Kidney (tissue), 14 donors: Measurements from ENCODE around the gene TNNI3K. TPM values are rescaled to one million over a fixed set of nuclear protein-coding genes. Genes with fewer than 3 reads are reported as not detected.

ENCODE experiments used
- DNase-seq, 5 donors: peaks; one replicate each; pipeline ENCODE4 v3.0.0-alpha.2; 2013 to 2020
- FAIRE-seq: peaks from 2 replicates; lab custom pipeline; 2012; peaks lifted over from hg19 to GRCh38; lab: Jason Lieb, UNC
- H3K27ac ChIP-seq, 2 donors: one replicate each; pipeline ENCODE4 v1.7.0; 2013; ENCODE audit warnings: low read depth in 2 of 2, low read length in 2 of 2, inconsistent platforms in 1 of 2
- H3K27me3 ChIP-seq: one replicate; pipeline ENCODE4 v1.7.1; 2013; ENCODE audit warnings: low read length, inconsistent platforms; ENCODE audit not compliant: control insufficient read depth, insufficient read depth
- H3K36me3 ChIP-seq, 3 donors: one replicate each; pipeline versions ENCODE4 v1.7.0 to v1.7.1; 2013; ENCODE audit warnings: low read length in 3 of 3, control low read depth in 1 of 3, inconsistent platforms in 1 of 3; ENCODE audit not compliant: insufficient read depth in 3 of 3, control insufficient read depth in 2 of 3
- H3K4me1 ChIP-seq, 3 donors: one replicate each; pipeline versions ENCODE4 v1.7.0 to v1.7.1; 2013; ENCODE audit warnings: low read length in 3 of 3, inconsistent platforms in 1 of 3, low read depth in 1 of 3; ENCODE audit not compliant: control insufficient read depth in 2 of 3, insufficient read depth in 2 of 3
- H3K4me3 ChIP-seq, 3 donors: one replicate each; pipeline versions ENCODE4 v1.7.0 to v1.8.1; 2013; ENCODE audit warnings: low read length in 3 of 3, control low read depth in 1 of 3, inconsistent platforms in 1 of 3
- H3K9ac ChIP-seq, 3 donors: one replicate each; pipeline versions ENCODE4 v1.7.0 to v1.7.1; 2013; ENCODE audit warnings: low read length in 3 of 3, control low read depth in 1 of 3, inconsistent platforms in 1 of 3
- H3K9me3 ChIP-seq, 3 donors: one replicate each; pipeline versions ENCODE4 v1.7.0 to v1.7.1; 2013; ENCODE audit warnings: low read length in 3 of 3, control low read depth in 1 of 3, inconsistent platforms in 1 of 3; ENCODE audit not compliant: control insufficient read depth in 2 of 3, insufficient read depth in 1 of 3
- intact Hi-C: fragments of 100-400 bp; cut with DNase I; formaldehyde crosslinking; loops from one replicate; pipeline ENCODE4 v1.11.1; 2022
- polyA plus RNA-seq: library from polyadenylated mRNA; stranded (reverse); fragments of 350-450 nt; fragmentation: Illumina TruSeq; extraction: RNeasy Lipid Tissue Mini Kit (QIAGEN cat#74804); gene quantifications from one replicate; pipeline ENCODE4 v1.2.3, GENCODE V29; 2014; ENCODE audit warnings: low read depth, low replicate concordance; ENCODE audit not compliant: insufficient read depth
- total RNA-seq: library from RNA; stranded (reverse); fragmentation: NEBNext Ultra II Directional; extraction: Animal tissue kit (Norgen Biotek cat#: 25700); gene quantifications from one replicate; pipeline ENCODE4 v1.2.1, GENCODE V29; 2021
- TF ChIP-seq, protein P1 (sequence below): IDR thresholded peaks from 3 replicates; pipeline ENCODE4 v1.5.1; 2012; ENCODE audit warnings: mild to moderate bottlenecking, moderate library complexity, borderline replicate concordance; ENCODE audit not compliant: insufficient read depth; ENCODE audit errors: extremely low read depth
- donor health status: control.
- donor health status: control.
- donor health status: control.
- donor health status: control.
- donor health status: control.
- donor health status: DM: yes; HTN: yes; CAD: no.
- donor health status: Normal renal cell carcinoma (clear cell type).

Gene TNNI3K
- total and polyA plus RNA-seq, 2 donors from 2014 or later: 1.4 to 2.2 TPM

DNA sequence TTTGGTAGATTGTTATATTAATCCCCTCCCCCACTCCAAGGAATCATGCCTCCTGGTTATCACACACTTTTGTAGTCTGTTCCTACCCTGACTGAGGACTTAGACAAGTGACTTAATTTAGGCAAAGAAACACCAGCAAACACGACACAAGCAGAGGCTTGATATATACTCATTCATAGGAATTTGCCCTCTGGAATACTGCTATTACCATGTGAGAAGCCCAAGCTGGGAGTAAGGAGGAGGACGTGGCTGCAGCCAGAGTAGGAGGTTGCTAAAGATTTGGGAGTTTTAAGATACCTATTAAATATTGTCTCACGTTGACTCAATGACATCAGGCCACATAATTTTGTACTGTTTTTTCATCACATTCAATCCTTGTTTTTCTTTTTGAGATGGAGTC, 177.1 kb downstream of the TNNI3K start:
- DNase-seq (peak in 1 of 5 donors; percentile 43), FAIRE-seq (no peak)
- intact Hi-C loops: no loop called here
- Histone ChIP-seq H3K27me3 (no peaks in the 10 kb centered on the region), H3K4me3 (no peak overlapping the region), H3K36me3 (no peaks in the 10 kb centered on the region), H3K27ac (no peak overlapping the region), H3K9me3 (no peaks in the 10 kb centered on the region), H3K4me1 (no peaks in the 10 kb centered on the region), H3K9ac (no peak overlapping the region)
- TF ChIP-seq, protein P1, sequence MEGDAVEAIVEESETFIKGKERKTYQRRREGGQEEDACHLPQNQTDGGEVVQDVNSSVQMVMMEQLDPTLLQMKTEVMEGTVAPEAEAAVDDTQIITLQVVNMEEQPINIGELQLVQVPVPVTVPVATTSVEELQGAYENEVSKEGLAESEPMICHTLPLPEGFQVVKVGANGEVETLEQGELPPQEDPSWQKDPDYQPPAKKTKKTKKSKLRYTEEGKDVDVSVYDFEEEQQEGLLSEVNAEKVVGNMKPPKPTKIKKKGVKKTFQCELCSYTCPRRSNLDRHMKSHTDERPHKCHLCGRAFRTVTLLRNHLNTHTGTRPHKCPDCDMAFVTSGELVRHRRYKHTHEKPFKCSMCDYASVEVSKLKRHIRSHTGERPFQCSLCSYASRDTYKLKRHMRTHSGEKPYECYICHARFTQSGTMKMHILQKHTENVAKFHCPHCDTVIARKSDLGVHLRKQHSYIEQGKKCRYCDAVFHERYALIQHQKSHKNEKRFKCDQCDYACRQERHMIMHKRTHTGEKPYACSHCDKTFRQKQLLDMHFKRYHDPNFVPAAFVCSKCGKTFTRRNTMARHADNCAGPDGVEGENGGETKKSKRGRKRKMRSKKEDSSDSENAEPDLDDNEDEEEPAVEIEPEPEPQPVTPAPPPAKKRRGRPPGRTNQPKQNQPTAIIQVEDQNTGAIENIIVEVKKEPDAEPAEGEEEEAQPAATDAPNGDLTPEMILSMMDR: no peak

DNA sequence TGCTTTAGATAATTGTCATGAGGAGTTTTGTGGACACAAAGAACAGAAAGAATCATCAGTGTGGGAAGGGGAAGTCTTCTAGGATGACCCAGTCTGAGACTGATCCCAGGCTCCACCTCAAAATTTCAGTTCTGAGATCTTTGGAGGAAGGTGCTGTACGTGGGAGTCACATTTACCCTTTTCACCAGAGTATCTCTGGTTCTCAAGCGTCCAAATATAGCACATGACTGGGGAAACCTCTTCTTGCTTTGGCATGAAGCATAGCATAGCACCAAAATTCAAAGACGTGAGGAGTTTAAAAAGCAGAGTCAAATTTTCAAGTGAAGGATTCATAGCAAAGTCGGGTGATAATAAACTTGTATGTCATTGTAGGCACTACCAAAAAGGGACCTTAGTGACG, 180.7 kb downstream of the TNNI3K start:
- TF ChIP-seq, protein P1: no peak
- FAIRE-seq: no peak
- Histone ChIP-seq H3K9me3 (no peaks in the 10 kb centered on the region), H3K4me1 (no peaks in the 10 kb centered on the region), H3K4me3 (no peak overlapping the region), H3K9ac (no peak overlapping the region), H3K36me3 (no peaks in the 10 kb centered on the region), H3K27me3 (no peaks in the 10 kb centered on the region), H3K27ac (no peak overlapping the region)
- no peak for DNase-seq
- intact Hi-C loops: no loop called here

DNA sequence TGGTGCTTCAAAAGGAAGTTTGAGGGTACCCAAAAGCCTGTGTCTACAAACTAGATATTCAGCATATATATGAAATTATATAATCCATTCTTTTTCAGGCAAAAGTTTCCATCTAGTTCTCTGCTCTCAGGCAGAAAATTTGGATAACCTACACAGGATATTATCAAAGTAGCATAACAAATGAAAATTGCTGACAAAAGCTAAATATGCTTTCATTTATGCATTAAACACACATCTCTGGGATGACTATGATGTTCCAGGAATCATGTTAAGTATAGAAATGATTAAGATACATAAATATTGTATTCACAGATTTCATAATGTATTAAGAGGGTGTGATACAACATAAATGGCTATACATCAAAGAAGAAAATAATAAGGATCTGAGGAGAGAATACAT, 184.4 kb downstream of the TNNI3K start:
- Histone ChIP-seq H3K4me1 (no peaks in the 10 kb centered on the region), H3K4me3 (no peak overlapping the region), H3K9me3 (no peaks in the 10 kb centered on the region), H3K36me3 (no peaks in the 10 kb centered on the region), H3K27me3 (no peaks in the 10 kb centered on the region), H3K27ac (no peak overlapping the region), H3K9ac (no peak overlapping the region)
- DNase-seq (no peak), FAIRE-seq (no peak)
- intact Hi-C loops: no loop called here
- TF ChIP-seq, protein P1: no peak

- no peak for FAIRE-seq
- H3K27ac ChIP-seq: no peak overlapping the region
Observed at GRCh38 chr1:74420467-74420866, 185.3 kb downstream of the TNNI3K start.

More at GRCh38 chr1:74420467-74420866, 185.3 kb downstream of the TNNI3K start:
- no peak overlapping the region for H3K4me3 ChIP-seq
- no peaks in the 10 kb centered on the region for H3K4me1 ChIP-seq
- intact Hi-C loops: no loop called here
- no peak overlapping the region for H3K9ac ChIP-seq
- TF ChIP-seq, protein P1: no peak
- no peaks in the 10 kb centered on the region for H3K9me3 ChIP-seq
- H3K36me3 ChIP-seq: no peaks in the 10 kb centered on the region
- no peaks in the 10 kb centered on the region for H3K27me3 ChIP-seq
- DNase-seq: no peak
